Measurements from ENCODE around the gene SLC44A5.

GRCh38 chr1:75198761-75199160, 412.2 kb downstream of the SLC44A5 start:
- no peak for TF ChIP-seq POLR2A (IDR thresholded peaks at IDR 0.05)
- TF ChIP-seq, protein P1, sequence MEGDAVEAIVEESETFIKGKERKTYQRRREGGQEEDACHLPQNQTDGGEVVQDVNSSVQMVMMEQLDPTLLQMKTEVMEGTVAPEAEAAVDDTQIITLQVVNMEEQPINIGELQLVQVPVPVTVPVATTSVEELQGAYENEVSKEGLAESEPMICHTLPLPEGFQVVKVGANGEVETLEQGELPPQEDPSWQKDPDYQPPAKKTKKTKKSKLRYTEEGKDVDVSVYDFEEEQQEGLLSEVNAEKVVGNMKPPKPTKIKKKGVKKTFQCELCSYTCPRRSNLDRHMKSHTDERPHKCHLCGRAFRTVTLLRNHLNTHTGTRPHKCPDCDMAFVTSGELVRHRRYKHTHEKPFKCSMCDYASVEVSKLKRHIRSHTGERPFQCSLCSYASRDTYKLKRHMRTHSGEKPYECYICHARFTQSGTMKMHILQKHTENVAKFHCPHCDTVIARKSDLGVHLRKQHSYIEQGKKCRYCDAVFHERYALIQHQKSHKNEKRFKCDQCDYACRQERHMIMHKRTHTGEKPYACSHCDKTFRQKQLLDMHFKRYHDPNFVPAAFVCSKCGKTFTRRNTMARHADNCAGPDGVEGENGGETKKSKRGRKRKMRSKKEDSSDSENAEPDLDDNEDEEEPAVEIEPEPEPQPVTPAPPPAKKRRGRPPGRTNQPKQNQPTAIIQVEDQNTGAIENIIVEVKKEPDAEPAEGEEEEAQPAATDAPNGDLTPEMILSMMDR (IDR thresholded peaks at IDR 0.05), result no peak

Measured in transverse colon (tissue), 3 donors.